VCaP (cell line): ENCODE results near the gene FYN.

ENCODE experiments used
- H3K27ac ChIP-seq: fragments of 450-650 bp; 2 replicates; pipeline ENCODE4 v1.5.1; 2017
- CTCF ChIP-seq: fragments of 450-650 bp; conservative IDR thresholded peaks from 2 replicates; pipeline ENCODE4 v1.5.1; 2017; ENCODE audit warnings: mild to moderate bottlenecking, moderate library complexity

The FYN gene

GRCh38 chr6:111809766-111810165, 63.5 kb downstream of the FYN start:
- no peak overlapping the region for H3K27ac ChIP-seq
- no peak for TF ChIP-seq CTCF

DNA sequence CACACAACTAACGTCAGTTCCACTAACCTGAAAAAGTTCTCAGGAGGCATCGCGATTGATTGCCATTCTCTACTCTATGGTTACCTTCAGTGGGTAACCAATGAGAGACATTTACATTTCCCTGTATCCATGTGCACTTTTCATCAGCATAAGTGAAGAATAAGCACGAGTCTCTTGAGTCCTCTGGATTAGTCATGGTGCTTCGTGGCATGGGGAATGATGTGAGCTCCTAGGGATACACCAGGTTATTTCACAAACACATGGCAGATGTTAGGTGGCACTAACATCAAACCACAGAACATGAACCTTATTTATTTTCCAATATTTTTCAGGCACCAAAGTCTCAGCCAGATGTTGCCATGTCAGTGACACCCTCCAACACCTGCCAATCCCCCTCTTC, 64.0 kb downstream of the FYN start:
- no peak overlapping the region for H3K27ac ChIP-seq
- no peak for TF ChIP-seq CTCF

DNA sequence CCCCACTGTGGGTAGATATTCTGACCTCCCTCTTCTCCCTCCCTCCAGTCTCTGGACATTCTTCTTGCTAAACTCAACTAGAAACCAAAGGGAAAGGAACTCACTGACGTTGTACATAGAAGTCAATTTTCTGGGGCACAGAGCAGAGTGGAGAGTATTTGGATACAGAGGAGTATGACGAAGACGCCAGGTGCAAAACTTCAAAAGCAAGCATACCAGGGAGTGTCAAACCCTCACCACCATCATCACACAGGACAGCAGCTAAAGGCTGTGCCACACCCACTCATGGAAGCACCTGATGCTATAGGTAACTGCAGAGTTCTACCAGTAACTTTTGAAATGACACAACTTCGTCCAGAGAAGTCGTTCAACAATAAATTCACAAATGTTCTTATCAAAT, 64.8 kb downstream of the FYN start:
- no peak for TF ChIP-seq CTCF
- H3K27ac ChIP-seq: no peak overlapping the region

DNA sequence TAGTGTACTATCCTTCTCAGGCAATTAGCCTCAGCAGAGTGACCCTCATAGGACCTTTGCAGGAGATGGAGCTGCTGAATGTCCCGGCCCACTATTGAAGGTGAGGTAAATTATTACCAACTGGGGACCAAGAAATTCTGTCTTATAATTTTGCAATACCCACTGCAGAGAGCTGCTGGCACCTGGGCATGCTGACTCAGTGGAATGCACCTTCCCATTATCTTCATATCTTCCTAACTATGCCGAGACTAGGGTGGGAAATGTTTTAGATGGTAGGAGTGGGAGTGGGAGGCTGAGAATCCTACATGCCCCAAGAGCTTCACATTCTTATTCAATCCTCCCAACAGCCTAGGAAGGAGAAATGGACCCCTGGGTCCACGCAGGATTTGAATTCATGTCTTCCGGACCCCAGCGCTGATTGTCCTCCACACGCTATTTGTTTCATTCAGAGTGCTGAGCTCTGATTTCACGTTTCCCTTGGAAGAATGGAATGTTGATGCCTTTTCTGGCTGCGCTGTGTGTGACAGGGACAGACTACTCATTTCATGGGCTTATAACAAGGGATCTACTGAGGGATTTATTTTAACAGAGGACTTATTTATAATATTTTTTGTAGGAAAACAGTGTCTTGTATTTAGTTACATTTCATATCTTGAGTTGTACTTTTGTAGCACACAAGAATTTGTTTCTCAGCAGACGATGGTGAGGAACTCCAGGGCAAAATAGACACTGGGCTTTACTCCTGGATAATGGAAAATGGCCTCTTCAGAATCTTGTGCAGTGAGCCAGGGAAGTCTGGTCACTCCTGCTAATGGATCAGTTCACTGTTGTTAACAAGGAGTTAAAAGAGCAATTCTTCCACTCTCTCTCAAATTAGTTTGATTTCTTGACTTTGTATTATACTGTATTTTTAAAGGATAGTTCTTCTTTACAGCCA, 66.4 kb downstream of the FYN start:
- H3K27ac ChIP-seq: no peak overlapping the region
- TF ChIP-seq CTCF: no peak

- TF ChIP-seq CTCF: no peak
- no peak overlapping the region for H3K27ac ChIP-seq
Measured at GRCh38 chr6:111806165-111806547, 67.1 kb downstream of the FYN start.

DNA sequence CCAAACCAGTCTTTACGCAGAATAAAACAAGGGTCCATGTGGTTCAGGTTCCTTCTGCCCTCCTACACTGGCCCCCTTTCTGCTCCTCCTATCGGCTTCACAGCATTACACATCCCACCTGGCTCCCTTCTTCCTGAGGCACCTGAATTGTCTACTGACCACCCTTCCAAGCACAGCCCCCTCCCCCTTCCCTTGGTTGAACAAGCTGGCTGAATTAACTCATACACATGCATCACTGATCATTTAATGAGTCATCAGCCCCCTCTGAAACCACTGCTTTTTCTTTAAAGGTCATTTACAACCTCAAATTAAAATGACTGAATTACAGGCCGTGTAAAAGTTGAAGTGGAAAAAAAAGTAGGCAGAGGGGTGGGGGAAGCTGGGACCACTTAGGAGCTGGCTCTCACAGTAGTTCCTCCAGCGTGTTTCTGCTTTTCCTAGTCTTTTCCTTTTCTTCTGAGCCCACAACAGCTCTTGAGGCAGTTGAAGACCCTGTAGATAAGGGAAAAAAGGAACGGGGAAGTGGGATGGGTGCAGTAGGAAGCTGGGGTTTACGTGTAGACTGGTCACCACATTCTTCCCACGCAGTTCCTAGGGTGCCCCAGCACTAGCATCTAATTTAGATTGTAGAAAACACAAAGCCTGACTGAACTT, 67.6 kb downstream of the FYN start:
- H3K27ac ChIP-seq: no peak overlapping the region
- TF ChIP-seq CTCF: no peak

GRCh38 chr6:111804627-111805235, 68.5 kb downstream of the FYN start:
- no peak for TF ChIP-seq CTCF
- no peak overlapping the region for H3K27ac ChIP-seq
